Fibroblast of pulmonary artery (primary cell): Measurements from ENCODE around the gene MTHFSD.

Source experiments
- DNase-seq: peaks from one replicate; pipeline ENCODE4 v3.0.0-alpha.2; 2010; ENCODE audit warnings: low read depth
- H3K4me3 ChIP-seq: replicated peaks from 2 replicates; pipeline ENCODE4 v1.5.1; 2011; ENCODE audit warnings: low read depth, mild to moderate bottlenecking, control low read depth, low read length, moderate library complexity
- CTCF ChIP-seq: IDR thresholded peaks from 2 replicates; pipeline ENCODE4 v1.5.1; 2011; ENCODE audit warnings: mild to moderate bottlenecking, control low read depth, low read length, inconsistent platforms; ENCODE audit errors: missing control alignments

Gene MTHFSD

GRCh38 chr16:86537486-86537885 lies 17.5 kb downstream of the MTHFSD start:
- no peak for TF ChIP-seq CTCF
- DNase-seq: no peak
- no peak overlapping the region for H3K4me3 ChIP-seq

GRCh38 chr16:86536621-86537020 lies 18.4 kb downstream of the MTHFSD start:
- no peak for DNase-seq
- no peak for TF ChIP-seq CTCF
- H3K4me3 ChIP-seq: no peak overlapping the region

GRCh38 chr16:86534779-86535615 lies 20.0 kb downstream of the MTHFSD start:
- TF ChIP-seq CTCF: no peak
- no peak overlapping the region for H3K4me3 ChIP-seq
- no peak for DNase-seq

- no peak overlapping the region for H3K4me3 ChIP-seq
- TF ChIP-seq CTCF: no peak
- no peak for DNase-seq
Observed at GRCh38 chr16:86533767-86534351, 21.2 kb downstream of the MTHFSD start.

- H3K4me3 ChIP-seq: no peak overlapping the region
- no peak for TF ChIP-seq CTCF
- DNase-seq: no peak
Observed at GRCh38 chr16:86533076-86533475, 22.0 kb downstream of the MTHFSD start.

GRCh38 chr16:86532526-86532815 lies 22.6 kb downstream of the MTHFSD start:
- no peak for DNase-seq
- TF ChIP-seq CTCF: no peak
- H3K4me3 ChIP-seq: no peak overlapping the region
